GM18526 (cell line): ENCODE data around the gene NR2C2.

Experiments
- POLR2A ChIP-seq: IDR thresholded peaks from 3 replicates; pipeline ENCODE4 v1.6.1; 2011; ENCODE audit not compliant: insufficient read length; ENCODE audit errors: extremely low read depth

NR2C2 gene

DNA sequence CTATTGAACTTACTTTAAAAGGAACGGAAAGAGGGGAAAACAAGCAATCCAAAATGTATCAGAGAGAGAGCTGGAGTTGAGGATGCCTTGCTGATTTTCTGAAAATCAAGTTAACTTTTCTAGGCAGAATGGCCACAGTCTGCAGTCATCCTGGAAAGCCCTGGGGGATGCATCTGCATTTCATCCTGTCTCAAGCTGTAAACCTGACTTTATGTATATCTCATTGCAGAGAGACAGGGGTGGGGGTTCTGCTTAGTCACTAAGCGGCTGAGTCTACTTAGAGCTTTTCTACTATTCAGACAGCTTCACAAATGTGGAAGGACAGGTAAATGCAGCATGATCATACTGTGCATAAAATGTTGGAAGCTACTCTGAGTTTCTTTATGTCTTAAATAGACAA lies 76.3 kb downstream of the NR2C2 start:
- no peak for TF ChIP-seq POLR2A

DNA sequence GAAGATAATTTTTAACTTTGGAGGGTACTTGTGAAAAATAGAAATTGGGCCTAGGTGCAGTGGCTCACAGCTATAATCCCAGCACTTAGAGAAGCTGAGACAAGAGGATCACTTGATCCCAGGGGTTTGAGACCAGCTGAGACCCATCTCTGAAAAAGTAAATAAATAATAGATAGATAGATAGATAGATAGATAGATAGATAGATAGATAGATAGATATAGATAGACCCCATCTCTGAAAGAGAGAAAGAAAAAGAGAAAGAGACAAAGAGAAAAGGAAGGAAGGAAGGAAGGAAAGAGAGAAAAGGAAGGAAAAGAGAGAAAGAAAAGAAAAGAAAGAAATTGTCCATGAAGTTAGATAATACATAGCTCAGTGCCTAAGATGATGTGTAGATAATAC lies 82.2 kb downstream of the NR2C2 start:
- TF ChIP-seq POLR2A, result no peak

DNA sequence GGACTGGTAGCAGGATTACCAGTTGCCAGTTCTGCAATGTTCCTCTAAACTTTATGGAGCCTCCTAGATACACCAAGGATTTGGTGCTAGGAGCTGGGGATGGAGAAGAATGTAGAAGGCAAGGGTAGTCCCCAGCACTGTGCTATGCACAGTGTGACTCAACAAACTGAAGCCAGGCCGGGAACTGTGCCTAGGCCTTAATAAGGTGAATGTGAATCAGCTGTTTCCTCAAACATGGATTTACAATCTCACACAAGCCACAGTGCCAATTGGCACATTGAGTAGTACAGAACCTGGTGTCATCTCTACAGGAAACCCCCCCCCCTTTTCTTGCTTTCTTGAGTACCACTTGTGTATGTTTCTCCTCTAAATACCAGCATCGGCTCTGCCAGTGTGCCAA lies 85.3 kb downstream of the NR2C2 start:
- TF ChIP-seq POLR2A, result no peak

DNA sequence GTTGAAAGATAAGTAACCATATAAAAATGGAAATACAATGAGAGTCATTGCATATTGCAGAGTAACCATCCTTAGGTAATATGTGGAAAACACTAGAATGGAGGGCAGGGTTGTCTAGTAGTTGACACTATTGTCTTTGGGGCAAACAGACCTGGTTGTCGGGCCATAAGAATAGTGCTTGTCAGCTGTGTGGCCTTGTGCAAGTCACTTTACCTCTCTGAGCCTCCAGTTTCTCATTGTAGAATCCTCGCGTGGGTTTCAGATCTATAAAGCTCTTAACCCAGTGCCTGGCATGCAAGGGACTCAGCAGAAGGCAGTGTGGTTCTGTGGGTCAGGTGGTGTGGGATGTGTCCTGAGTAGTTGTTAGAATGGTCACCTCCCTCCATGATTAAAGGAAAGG lies 85.7 kb downstream of the NR2C2 start:
- no peak for TF ChIP-seq POLR2A

DNA sequence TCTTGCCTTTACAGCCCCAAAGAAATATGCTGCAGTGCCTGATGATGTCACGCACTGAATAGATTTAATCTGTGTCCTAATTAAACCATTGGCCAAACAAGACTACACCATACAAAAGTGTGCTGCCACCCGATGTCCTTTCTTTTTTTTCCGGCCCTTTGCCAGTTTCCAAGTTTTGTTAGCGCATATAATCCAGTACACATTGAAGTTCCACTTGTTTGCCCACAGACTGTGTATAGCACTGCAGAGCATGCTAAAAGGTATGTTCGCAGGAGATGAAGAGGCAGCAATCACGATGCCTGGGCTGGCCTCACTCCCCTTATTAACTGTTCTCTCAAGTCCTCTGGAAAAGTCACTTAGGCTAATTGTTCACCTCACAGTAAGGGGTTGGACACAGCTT lies 90.9 kb downstream of the NR2C2 start:
- TF ChIP-seq POLR2A, result no peak

DNA sequence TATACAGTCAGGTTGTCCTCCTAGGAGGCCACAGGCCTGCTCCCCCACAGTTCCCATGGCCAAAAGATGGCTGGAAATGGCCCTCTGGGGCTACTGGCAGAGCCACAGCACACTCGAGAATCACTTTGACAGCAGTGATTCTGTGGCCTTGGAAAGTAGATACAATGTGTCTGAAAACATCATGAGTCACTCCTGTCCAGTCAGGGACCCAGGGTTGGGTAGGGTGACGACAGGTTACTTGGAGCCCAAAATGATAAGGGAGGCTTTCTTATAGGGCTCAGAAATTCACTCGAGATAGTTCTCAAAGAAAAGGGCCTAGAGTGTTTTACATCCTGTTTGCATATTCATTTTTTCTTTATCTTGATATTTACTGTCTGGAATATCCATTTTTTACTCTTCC lies 93.5 kb downstream of the NR2C2 start:
- no peak for TF ChIP-seq POLR2A

DNA sequence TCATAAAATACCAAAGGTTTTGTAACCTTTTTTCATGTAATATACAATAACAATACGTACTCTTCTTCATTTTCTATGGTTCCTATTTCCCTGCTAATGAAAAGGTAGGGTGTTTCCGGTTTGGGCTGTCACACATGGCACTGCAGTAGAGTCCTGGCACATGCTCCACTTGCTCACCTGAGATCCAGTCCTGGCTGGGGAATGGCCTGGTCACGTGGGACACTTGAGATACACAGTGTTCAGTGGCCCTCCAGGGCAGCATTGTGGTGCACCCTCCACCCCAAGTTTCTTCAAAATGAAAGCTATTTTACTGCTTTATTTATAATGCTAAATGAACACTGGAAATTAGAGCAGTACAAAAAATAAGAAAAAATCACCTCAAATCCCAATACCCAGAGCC lies 94.6 kb downstream of the NR2C2 start:
- no peak for TF ChIP-seq POLR2A

DNA sequence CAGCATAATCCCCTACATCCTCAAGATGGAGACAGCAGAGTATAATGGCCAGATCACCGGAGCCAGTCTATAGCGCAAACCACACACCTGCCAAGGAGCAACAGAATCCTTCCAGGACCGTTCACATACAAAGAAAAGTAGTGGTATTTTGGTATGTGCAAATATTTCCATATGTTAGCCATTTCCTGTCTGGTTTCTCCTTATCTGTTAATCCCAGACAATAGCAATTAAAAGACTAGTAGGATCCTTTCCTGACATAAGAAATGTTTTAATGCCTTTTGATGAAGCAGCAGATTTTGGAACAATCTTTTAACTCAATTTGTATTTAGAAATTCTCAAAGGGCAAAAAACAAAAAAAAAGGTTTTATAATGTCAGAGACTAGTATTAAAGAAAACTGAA lies 95.6 kb downstream of the NR2C2 start:
- TF ChIP-seq POLR2A, result no peak

DNA sequence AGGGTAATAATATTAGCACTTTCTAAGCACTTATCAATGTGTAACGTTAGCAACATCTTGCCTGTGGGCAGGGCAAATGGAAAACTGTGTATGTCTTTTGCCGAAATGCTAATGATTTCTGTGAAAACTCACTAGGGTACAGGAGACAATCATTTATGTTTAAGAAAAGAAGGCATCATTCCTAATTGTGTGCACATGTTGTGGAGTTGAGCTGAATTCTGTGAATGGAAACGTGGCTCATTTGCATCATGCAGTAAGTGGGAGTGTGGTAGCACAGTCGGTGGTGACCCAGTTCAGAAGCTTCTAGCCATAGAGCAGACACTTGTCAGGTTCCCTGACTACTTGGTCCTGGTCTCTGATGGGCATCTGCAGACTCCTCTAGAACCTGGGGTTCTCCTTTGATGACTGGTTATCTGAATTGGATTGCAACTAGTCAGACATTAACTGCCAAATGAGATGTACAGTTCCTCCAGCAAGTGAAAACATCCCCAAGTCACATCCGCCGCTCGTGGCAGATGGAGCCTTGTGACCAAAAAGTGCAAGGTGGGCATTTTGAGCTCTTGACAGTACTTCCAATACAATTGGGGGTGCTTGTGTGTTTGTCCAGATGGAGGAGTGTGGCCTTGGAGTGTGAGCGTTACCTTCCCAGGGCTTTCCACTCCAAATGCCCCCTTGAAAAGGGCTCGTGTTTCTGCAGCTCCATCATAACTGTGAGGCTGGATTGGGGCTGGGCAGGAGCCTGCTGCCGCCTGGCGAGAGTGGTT lies 96.2 kb downstream of the NR2C2 start:
- TF ChIP-seq POLR2A, result no peak

DNA sequence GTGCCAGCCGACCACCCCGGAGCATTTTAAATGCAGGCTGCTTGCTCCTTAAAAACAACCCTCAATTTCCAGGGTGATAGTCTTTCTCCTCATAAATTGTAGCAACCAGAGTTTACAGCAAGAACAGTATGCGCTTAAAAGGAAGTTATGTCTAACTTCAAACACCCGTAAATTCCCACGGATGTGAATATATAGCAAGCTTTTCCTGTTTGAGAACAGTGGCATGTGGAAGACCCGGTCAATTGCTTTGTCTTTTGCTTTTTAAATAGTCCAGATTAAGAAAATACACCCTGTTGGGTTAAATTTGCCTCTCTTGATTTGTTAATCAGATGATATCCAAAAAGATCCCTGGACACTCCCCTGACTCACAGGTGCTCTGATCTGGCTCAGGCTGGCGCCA lies 96.9 kb downstream of the NR2C2 start:
- no peak for TF ChIP-seq POLR2A

DNA sequence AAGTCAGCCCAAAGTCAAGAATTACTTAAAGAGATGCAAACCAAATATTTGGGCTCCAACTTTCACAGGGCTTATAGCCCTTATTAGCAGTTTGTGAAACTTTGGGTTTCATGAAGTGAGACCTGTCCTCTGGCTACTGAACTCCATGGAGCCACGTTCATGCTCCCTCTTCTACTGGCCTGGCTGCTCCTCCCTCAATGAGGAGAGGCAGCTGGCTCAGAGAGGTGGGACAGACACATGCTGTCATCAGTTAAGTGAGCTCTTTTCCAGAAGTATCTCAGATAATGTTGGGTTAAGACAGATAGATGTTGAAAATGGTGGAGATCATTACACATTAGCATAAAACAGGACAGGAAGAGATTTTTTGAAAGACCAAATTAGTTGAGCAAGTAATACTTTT lies 98.3 kb downstream of the NR2C2 start:
- TF ChIP-seq POLR2A, result no peak

DNA sequence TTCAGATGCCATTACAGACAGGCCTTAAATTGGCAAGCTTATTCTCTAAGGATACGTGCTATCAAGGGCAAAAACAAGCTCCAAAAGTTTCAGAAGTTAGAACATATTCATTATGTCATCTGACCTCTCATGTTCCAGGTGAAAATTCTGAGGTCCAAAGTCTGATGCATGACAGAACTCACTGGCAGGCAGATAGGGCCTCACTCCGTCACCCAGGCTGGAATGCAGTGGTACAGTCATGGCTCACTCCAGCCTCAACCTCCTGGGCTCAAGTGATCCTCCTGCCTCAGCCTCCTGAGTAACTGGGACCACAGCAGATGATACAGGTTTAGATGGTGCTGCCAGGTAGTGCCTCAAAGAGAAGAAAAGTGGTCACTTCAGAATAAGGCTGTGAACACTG lies 102.2 kb downstream of the NR2C2 start:
- TF ChIP-seq POLR2A, result no peak

DNA sequence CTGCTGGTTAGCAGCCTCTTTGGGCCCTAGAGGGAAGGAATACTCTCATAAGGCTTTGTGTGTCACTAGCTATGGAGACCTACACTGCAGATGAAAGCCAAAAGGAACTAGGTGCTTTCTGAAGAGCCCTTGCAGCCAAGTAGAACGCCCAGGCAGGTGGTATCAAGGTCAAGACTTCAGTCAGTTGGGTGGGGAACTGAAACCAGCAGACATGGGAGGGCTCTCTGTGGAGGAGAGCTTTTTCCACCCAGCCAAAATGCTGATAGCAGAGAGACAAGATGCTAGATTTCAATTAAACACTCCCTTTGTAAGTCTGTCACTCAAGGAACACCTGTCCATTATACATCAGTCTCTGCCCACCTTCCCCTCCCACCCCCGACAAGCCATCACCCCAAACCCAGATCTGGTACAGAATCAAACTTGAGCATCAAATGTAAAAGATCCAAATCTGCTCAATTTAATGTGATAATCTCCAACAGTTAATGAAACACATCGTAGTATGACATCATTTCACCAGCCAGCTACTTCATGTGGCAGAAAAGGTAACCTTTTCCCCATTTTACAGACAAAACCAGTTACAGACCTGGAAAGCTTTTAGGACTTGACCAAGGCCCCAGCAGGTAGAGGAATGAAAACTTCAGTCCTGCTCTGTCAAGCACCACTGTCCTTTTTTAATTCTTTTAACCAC lies 103.2 kb downstream of the NR2C2 start:
- no peak for TF ChIP-seq POLR2A

DNA sequence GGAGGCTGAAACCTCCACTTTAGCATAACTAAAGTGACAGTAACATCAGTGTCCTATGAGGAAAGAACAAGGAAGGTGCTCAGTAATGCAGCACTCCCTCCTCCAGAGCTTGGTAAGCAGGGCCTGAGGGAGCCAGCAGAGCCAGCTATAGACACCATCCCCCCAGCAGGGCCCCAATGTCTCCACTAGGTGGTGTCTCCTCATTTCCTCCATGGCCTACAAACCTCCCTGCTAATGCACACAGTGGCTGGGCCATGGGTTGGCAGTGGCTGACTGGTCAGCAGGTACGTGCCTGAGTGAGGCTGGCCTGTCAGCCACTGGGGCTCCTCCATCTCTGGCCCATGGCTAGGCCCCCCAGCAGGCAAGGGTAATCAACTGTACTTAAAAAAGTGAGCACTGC lies 104.1 kb downstream of the NR2C2 start:
- TF ChIP-seq POLR2A, result no peak

DNA sequence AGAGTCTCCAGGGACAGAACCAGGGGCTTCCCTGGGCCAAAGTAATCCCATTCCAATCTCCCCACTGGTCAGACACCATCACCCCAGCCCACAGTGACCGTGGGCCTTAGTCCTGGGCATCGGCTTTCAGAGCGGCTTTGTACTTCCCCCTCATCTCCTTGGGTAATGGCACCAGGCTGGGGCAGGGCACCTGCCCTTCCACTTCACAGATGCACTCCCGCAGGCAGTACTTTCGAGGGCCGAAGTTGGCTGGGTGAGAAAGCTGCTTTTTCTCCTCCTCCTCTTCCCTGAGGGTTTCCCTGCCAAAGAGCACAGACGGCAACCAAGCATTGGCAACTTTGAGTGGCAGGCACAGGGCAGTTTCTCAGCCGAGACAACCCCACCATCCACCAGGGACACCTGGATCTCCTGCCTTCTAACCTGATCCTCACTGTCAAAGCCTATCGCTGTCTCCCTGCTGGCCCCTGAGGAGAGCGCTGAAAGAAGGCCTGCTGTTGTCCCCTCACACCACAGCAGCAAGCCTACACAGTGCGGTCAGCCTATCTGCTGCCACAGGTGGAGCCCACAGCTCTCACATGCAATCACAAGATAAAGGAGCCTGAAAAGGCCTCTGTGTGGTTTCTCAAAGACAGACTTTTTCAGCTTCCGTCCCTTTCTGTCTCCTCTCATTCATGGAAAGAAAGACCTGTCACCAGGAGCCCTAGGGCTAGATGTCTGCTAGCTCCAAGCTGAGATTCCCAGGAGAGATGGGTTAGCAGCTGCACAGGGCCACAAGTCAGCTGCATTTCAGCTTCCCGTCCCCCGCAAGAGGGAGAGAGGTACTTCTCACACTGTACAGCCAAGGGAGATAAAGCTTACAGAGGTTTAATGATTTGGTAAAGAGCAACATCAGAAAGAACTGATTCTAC lies 105.2 kb downstream of the NR2C2 start:
- TF ChIP-seq POLR2A, result no peak

DNA sequence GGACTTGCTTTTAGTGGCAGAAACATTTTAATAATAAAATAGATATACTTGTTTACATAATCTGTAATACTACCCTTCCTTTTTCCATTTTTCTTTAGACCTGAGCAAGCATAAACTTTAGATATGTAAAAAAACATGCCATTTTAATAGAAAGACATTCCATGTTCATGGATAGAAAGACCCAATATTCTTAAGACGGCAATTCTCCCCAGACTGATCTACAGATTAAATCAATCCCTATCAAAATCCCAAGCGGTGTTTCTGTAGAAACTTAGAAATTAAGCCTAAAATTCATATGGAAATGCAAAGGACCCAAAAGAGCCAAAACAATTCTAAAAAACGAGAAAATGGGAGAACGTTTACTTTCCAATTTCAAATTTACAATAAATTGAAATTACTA lies 106.2 kb downstream of the NR2C2 start:
- no peak for TF ChIP-seq POLR2A

DNA sequence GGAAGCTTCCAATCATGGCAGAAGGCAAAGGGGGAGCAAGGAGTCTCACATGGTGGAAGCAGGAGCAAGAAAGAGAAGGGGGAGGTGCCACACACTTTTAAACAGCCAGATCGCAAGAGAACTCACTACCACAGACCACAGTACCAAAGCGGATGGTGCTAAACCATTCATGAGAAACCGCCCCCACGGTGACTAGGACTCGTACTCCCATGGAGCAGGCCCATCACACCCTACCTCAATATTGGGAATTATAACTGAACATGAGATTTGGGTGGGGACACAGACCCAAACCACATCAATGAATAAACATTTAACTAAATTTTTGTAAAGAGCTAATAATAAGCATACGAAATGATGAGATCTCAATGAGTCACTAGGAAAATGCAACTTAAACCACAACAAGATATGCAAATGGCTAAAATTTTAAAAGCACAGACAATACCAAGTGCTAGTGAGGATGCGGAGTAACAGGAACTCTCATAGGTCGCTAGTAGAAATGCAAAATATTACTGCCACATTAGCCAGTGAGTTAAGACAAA lies 107.7 kb downstream of the NR2C2 start:
- no peak for TF ChIP-seq POLR2A
